NOMO-1 treated with DMSO at 0.1 percent for 48 hours (cell line): ENCODE results near the gene ATG10.
"Not testable (repeated sequence)": the region's sequence is repeated elsewhere in the genome, so short reads cannot be mapped to it uniquely, and the experiment has no call there.

Source experiments
- DNase-seq: peaks from one replicate; lab custom pipeline; 2025; ENCODE audit not compliant: unreplicated experiment; lab: John Stamatoyannopoulos, UW

Gene ATG10

GRCh38 chr5:82273426-82273825 is 301.6 kb downstream of the ATG10 start:
- DNase-seq: not testable (repeated sequence)

GRCh38 chr5:82274343-82275211 is 302.8 kb downstream of the ATG10 start:
- no peak for DNase-seq

- DNase-seq: no peak
These were observed 303.4 kb downstream of the ATG10 start for GRCh38 chr5:82275216-82275664.

GRCh38 chr5:82276800-82277612 is 305.2 kb downstream of the ATG10 start:
- no peak for DNase-seq

- DNase-seq: no peak
These were observed 305.8 kb downstream of the ATG10 start for GRCh38 chr5:82277613-82277986.

GRCh38 chr5:82277987-82278710 is 306.3 kb downstream of the ATG10 start, which contains the start of gene RPS23:
RPS23 (minus strand) TSS chr5:82278354; CDS start chr5:82278323, 31 bp downstream.
- DNase-seq: peak; percentile 92

GRCh38 chr5:82278711-82279370 is 307.0 kb downstream of the ATG10 start:
- DNase-seq: no peak

- DNase-seq: no peak
These were observed 312.1 kb downstream of the ATG10 start for GRCh38 chr5:82283893-82284292.

- DNase-seq: no peak
These were observed 313.4 kb downstream of the ATG10 start for GRCh38 chr5:82285206-82285605.

GRCh38 chr5:82287625-82288024 is 315.8 kb downstream of the ATG10 start:
- DNase-seq: no peak

GRCh38 chr5:82290005-82290404 is 318.2 kb downstream of the ATG10 start:
- no peak for DNase-seq

- no peak for DNase-seq
These were observed 319.1 kb downstream of the ATG10 start for GRCh38 chr5:82290908-82291307.

GRCh38 chr5:82291420-82291819 is 319.6 kb downstream of the ATG10 start:
- DNase-seq: no peak

- DNase-seq: no peak
These were observed 323.3 kb downstream of the ATG10 start for GRCh38 chr5:82295144-82295543.

- no peak for DNase-seq
These were observed 324.2 kb downstream of the ATG10 start for GRCh38 chr5:82295959-82296531.

- DNase-seq: no peak
These were observed 325.1 kb downstream of the ATG10 start for GRCh38 chr5:82296929-82297328.

GRCh38 chr5:82297711-82298110 is 325.9 kb downstream of the ATG10 start:
- DNase-seq: no peak

- DNase-seq: no peak
These were observed 326.8 kb downstream of the ATG10 start for GRCh38 chr5:82298668-82299067.

- DNase-seq: no peak
These were observed 329.4 kb downstream of the ATG10 start for GRCh38 chr5:82301190-82301589.
